GM12878 (cell line): ENCODE data around the gene CREB5. TPM values are rescaled to one million over a fixed set of nuclear protein-coding genes. Genes with fewer than 3 reads are reported as not detected.

Experiments used
- ATAC-seq: fragments of 200-7000 bp; cut with Tn5 transposase; 3 replicates; pipeline ENCODE4 v1.9.1; 2020; ENCODE audit warnings: mild to moderate bottlenecking, moderate library complexity
- BruUV-seq: library from RNA; stranded (reverse); fragments of 400-500 nt; replicated peaks from 2 replicates; lab custom pipeline; 2021; lab: Mats Ljungman, UMichigan
- CTCF ChIA-PET: fragments of 300-600 bp; sonication (Branson Sonifier 250); formaldehyde crosslinking; extraction: SDS; loops from one replicate; lab custom pipeline; 2021; ENCODE audit warnings: inconsistent platforms; lab: Yijun Ruan, JAX
- POLR2A ChIA-PET: fragments of 350-600 bp; formaldehyde crosslinking; extraction: SDS; loops from one replicate; lab custom pipeline; 2021; ENCODE audit warnings: inconsistent platforms; lab: Charles Lee
- RAD21 ChIA-PET: fragments of 300-600 bp; sonication (Branson Sonifier 250); formaldehyde crosslinking; loops from one replicate; lab custom pipeline; 2023; ENCODE audit warnings: antibody characterized with exemption; ENCODE audit not compliant: unreplicated experiment; lab: Charles Lee
- SMC1A ChIA-PET: fragments of 300-600 bp; sonication (Branson Sonifier 250); formaldehyde crosslinking; loops from one replicate; lab custom pipeline; 2023; ENCODE audit not compliant: unreplicated experiment, uncharacterized antibody; lab: Charles Lee
- DNase-seq: peaks from one replicate; pipeline ENCODE4 v3.0.0-alpha.2; 2011; ENCODE audit warnings: low read depth, low spot score
- FAIRE-seq: peaks from 3 replicates; lab custom pipeline; 2011; peaks lifted over from hg19 to GRCh38; lab: Jason Lieb, UNC
- H2AFZ ChIP-seq: 2 replicates; pipeline ENCODE4 v1.6.0; 2011; ENCODE audit warnings: low read depth, low read length, control low read depth; ENCODE audit not compliant: control insufficient read depth
- H3K27ac ChIP-seq: 2 replicates; pipeline ENCODE4 v1.5.1; 2011; ENCODE audit warnings: control low read depth; ENCODE audit not compliant: control insufficient read depth, insufficient read depth
- H3K27me3 ChIP-seq, 2 experiments: replicated peaks in 1 of 2; 2 replicates each; pipeline versions ENCODE4 v1.6.0 to v1.6.1; 2011; ENCODE audit warnings: low read length in 1 of 2; ENCODE audit not compliant: control insufficient read depth in 2 of 2, insufficient read depth in 2 of 2
- H3K36me3 ChIP-seq, 2 experiments: 2 replicates each; pipeline ENCODE4 v1.5.1; 2011; ENCODE audit warnings: low read length in 1 of 2; ENCODE audit not compliant: control insufficient read depth in 2 of 2, insufficient read depth in 2 of 2
- H3K4me1 ChIP-seq: 2 replicates; pipeline ENCODE4 v1.6.1; 2011; ENCODE audit warnings: mild to moderate bottlenecking, low read length, moderate library complexity, mixed read lengths; ENCODE audit not compliant: control insufficient read depth, insufficient read depth
- H3K4me2 ChIP-seq: 2 replicates; pipeline ENCODE4 v1.6.0; 2011; ENCODE audit warnings: control low read depth; ENCODE audit not compliant: control insufficient read depth, insufficient read depth
- H3K4me3 ChIP-seq: fragments of 200-600 bp; sonication (generic); 2 replicates; pipeline ENCODE4 v1.5.1; 2016
- H3K79me2 ChIP-seq: 2 replicates; pipeline ENCODE4 v1.6.0; 2011; ENCODE audit warnings: low read length; ENCODE audit not compliant: control insufficient read depth, insufficient read depth
- H3K9ac ChIP-seq: 2 replicates; pipeline ENCODE4 v1.8.0; 2011; ENCODE audit warnings: low read length, control low read depth, mixed read lengths; ENCODE audit not compliant: control insufficient read depth, insufficient read depth
- H3K9me3 ChIP-seq: replicated peaks from 3 replicates; pipeline ENCODE4 v1.5.1; 2011; ENCODE audit warnings: mild to moderate bottlenecking, low read length; ENCODE audit not compliant: control insufficient read depth, insufficient read depth
- H4K20me1 ChIP-seq: 2 replicates; pipeline ENCODE4 v1.6.0; 2011; ENCODE audit not compliant: control insufficient read depth, insufficient read depth
- CBX5 ChIP-seq: sonication (generic); IDR thresholded peaks from 2 replicates; pipeline ENCODE4 v1.6.1; 2016; ENCODE audit warnings: low read depth, moderate library complexity, mild to moderate bottlenecking, inconsistent platforms
- CHD2 ChIP-seq: IDR thresholded peaks from 2 replicates; pipeline ENCODE4 v1.6.1; 2011; ENCODE audit warnings: low read depth, low read length, improper control_type of control experiment, borderline replicate concordance
- EGR1 ChIP-seq, 2 experiments: IDR thresholded peaks; 1 replicate in 1 of 2; 2 replicates in 1 of 2; pipeline ENCODE4 v1.6.1; 2011 to 2012; ENCODE audit warnings: low read depth in 2 of 2, low read length in 2 of 2, borderline replicate concordance in 1 of 2, mild to moderate bottlenecking in 1 of 2, moderate library complexity in 1 of 2
- KLF5 ChIP-seq: fragments of 450-650 bp; IDR thresholded peaks from 2 replicates; pipeline ENCODE4 v1.6.1; 2014; ENCODE audit warnings: mild to moderate bottlenecking; ENCODE audit not compliant: partially characterized antibody
- NFIC ChIP-seq: IDR thresholded peaks from 2 replicates; pipeline ENCODE4 v1.6.1; 2012; ENCODE audit warnings: low read depth, mild to moderate bottlenecking, inconsistent platforms, low read length, moderate library complexity
- NRF1 ChIP-seq: conservative IDR thresholded peaks from 2 replicates; pipeline ENCODE4 v1.6.1; 2011; ENCODE audit warnings: mild to moderate bottlenecking, low read depth, low read length, improper control_type of control experiment
- SUPT20H ChIP-seq: IDR thresholded peaks from 2 replicates; pipeline ENCODE4 v1.6.1; 2011; ENCODE audit warnings: low read depth, mild to moderate bottlenecking, low read length, moderate library complexity, borderline replicate concordance; ENCODE audit not compliant: control insufficient read depth
- ZBTB4 ChIP-seq: fragments of 450-650 bp; formaldehyde crosslinking; IDR thresholded peaks from 2 replicates; pipeline ENCODE4 v1.4.0; 2022; ENCODE audit warnings: mild to moderate bottlenecking, moderate library complexity
- ZNF592 ChIP-seq: fragments of 450-650 bp; IDR thresholded peaks from 2 replicates; pipeline ENCODE4 v1.6.1; 2017; ENCODE audit warnings: mild to moderate bottlenecking, moderate library complexity
- WGBS: methylation state at CpG from one replicate; pipeline ENCODE4 v1.1.6; 2016; ENCODE audit warnings: low lambda C conversion rate; ENCODE audit not compliant: insufficient replicate concordance, insufficient coverage; ENCODE audit errors: missing lambda C conversion rate; 5-methylcytosine and 5-hydroxymethylcytosine counted together
- in situ Hi-C: fragments of 300-500 bp; cut with MboI; formaldehyde crosslinking; loops from 9 replicates; pipeline ENCODE4 v1.14.3; 2018; ENCODE audit warnings: mixed read lengths
- intact Hi-C: fragments of 100-400 bp; cut with micrococcal nuclease; formaldehyde crosslinking; loops from one replicate; pipeline ENCODE4 v1.14.2; 2022; ENCODE audit not compliant: unreplicated experiment
- polyA plus RNA-seq, 11 experiments: library from polyadenylated mRNA; depleted of rRNA in 4 of 11; unstranded in 6 of 11; stranded (reverse) in 5 of 11; fragments of >200 nt; fragmentation: Nextera tagmentation in 4 of 11; fragmentation: Illumina TruSeq in 1 of 11; extraction: Ambion mirVana in 4 of 11; extraction: Trizol in 1 of 11; gene quantifications; 1 replicate in 1 of 11; 2 replicates in 10 of 11; pipeline versions ENCODE4 v1.2.1 to v1.2.3, GENCODE V29; 2011 to 2016; ENCODE audit warnings: inconsistent platforms in 2 of 11, missing spikeins in 2 of 11, low read depth in 1 of 11
- total RNA-seq, 4 experiments: library from RNA; depleted of rRNA in 3 of 4; stranded (reverse); fragments of >200 nt in 3 of 4; fragmentation: Illumina TruSeq in 1 of 4; extraction: Trizol in 1 of 4; gene quantifications; 2 replicates each; pipeline versions ENCODE4 v1.2.1 to v1.2.3, GENCODE V29; 2013 to 2021

Gene CREB5
- total and polyA plus RNA-seq, 10 of the 15 experiments (the other 5 are each of a cell fraction or from before 2014, with no cell fraction given), result 12.9 to 74.1 (median 53.0) TPM

- Histone ChIP-seq H4K20me1 (no peaks in the 10 kb centered on the region), H3K9ac (no peak overlapping the region), H2AFZ (no peak overlapping the region), H3K79me2 (no peaks in the 10 kb centered on the region), H3K9me3 (no peaks in the 10 kb centered on the region), H3K27me3 (0 out of 4 replicates have a peak, but pooled peaks cover 0 to 3% of the 10 kb centered on the region in 2 experiments), H3K27ac (no peak overlapping the region), H3K4me2 (no peak overlapping the region), H3K4me1 (no peaks in the 10 kb centered on the region), H3K36me3 (no peaks in the 10 kb centered on the region), H3K4me3 (no peak overlapping the region)
- DNase-seq (no peak), FAIRE-seq (no peak), ATAC-seq (no peak)
- in situ Hi-C loops (loop anchor here (10.0 kb wide), 1 partner anchor 229 kb away; no protein-coding TSS in a partner anchor), intact Hi-C loops (no loop called here)
- RAD21 ChIA-PET, result no interaction called here
- POLR2A ChIA-PET, result no interaction called here
- SMC1A ChIA-PET, result interaction anchor here (0.6 kb wide), 1 partner anchor 80 kb away, joined by 3 read pairs; no protein-coding TSS in a partner anchor
- CTCF ChIA-PET, result no interaction called here
- no TSS peak for BruUV-seq
- WGBS, result 60% methylated on average over 2 of the region's 2 CpGs
- TF ChIP-seq ZBTB4, result no peak
Measured at GRCh38 chr7:28395831-28396230, 16.5 kb upstream of the CREB5 start.

- no peak for FAIRE-seq
- Histone ChIP-seq H3K27me3 (0 out of 4 replicates have a peak, but pooled peaks cover 0 to 3% of the 10 kb centered on the region in 2 experiments), H3K9ac (no peak overlapping the region), H3K4me3 (no peak overlapping the region), H3K79me2 (no peaks in the 10 kb centered on the region), H3K27ac (no peak overlapping the region), H3K4me1 (no peaks in the 10 kb centered on the region), H2AFZ (no peak overlapping the region), H3K36me3 (no peaks in the 10 kb centered on the region), H3K9me3 (no peaks in the 10 kb centered on the region), H4K20me1 (no peaks in the 10 kb centered on the region), H3K4me2 (no peak overlapping the region)
- ChIA-PET POLR2A (no interaction called here), SMC1A (no interaction called here), RAD21 (interaction anchor here (0.6 to 0.9 kb wide), 2 partner anchors 9 to 320 kb away, joined by 3 read pairs; no protein-coding TSS in a partner anchor), CTCF (interaction anchor here (2.0 kb wide), 1 partner anchor 9 kb away, joined by 6 read pairs; no protein-coding TSS in a partner anchor)
- 0% methylated on average over 2 of the region's 2 CpGs for WGBS
- no TSS peak for BruUV-seq
- intact Hi-C loops (no loop called here), in situ Hi-C loops (loop anchor here (10.0 kb wide), 1 partner anchor 228 kb away; no protein-coding TSS in a partner anchor)
- no peak for DNase-seq
- no peak for ATAC-seq
- TF ChIP-seq NRF1 (no peak), KLF5 (no peak), SUPT20H (no peak), ZNF592 (no peak), NFIC (no peak), EGR1 (IDR thresholded peaks at IDR 0.05; ENCODE audit: borderline replicate concordance in 1 of 2, low read depth in 2 of 2, low read length in 2 of 2) (no peak), CHD2 (no peak), CBX5 (no peak)
Measured at GRCh38 chr7:28397141-28397540, 15.2 kb upstream of the CREB5 start.
